Testis (tissue), 2 donors: ENCODE data around the gene RNU6-9.
"Not testable (repeated sequence)": the region's sequence is repeated elsewhere in the genome, so short reads cannot be mapped to it uniquely, and the experiment has no call there.

ENCODE experiments used
- CTCF ChIP-seq, 3 experiments: fragments of 450-650 bp in 2 of 3; fragments of 200-600 bp in 1 of 3; sonication (generic) in 1 of 3; IDR thresholded peaks; one replicate each; pipeline ENCODE4 v1.5.1; 2016 to 2019; ENCODE audit warnings: antibody characterized with exemption in 3 of 3, mild to moderate bottlenecking in 2 of 3, moderate library complexity in 1 of 3
- POLR2A ChIP-seq: fragments of 450-650 bp; IDR thresholded peaks from one replicate; pipeline ENCODE4 v1.6.1; 2017; ENCODE audit warnings: antibody characterized with exemption, mild to moderate bottlenecking, moderate library complexity

DNA sequence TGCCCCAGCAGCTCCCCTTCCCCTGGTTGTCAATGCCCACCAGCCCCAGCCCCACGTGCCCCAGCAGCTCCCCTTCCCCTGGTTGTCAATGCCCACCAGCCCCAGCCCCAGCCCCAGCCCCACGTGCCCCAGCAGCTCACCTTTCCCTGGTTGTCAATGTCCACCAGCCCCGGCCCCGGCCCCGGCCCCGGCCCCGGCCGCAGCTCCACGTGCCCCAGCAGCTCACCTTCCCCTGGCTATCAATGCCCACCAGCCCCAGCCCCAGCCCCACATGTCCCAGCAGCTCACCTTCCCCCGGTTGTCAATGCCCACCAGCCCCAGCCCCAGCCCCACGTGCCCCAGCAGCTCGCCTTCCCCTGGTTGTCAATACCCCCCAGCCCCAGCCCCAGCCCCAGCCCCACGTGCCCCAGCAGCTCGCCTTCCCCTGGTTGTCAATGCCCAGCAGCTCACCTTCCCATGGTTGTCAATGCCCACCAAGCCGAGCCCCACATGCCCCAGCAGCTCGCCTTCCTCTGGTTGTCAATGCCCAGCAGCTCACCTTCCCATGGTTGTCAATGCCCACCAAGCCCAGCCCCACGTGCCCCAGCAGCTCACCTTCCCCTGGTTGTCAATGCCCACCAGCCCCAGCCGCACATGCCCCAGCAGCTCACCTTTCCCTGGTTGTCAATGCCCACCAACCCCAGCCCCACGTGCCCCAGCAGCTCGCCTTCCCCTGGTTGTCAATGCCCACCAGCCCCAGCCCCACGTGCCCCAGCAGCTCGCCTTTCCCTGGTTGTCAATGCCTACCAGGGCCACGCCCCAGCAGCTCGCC, 14.3 kb upstream of the RNU6-9 start:
- TF ChIP-seq CTCF (IDR thresholded peaks at IDR 0.05); POLR2A: not testable (repeated sequence)
